ENCODE measurements around the gene ARSG. TPM values are rescaled to one million over a fixed set of nuclear protein-coding genes. Genes with fewer than 3 reads are reported as not detected.
A peak's percentile ranks its signal among the peaks of the same experiment; 100 is the strongest.

The ARSG gene
- total and polyA plus RNA-seq, 2 of the 13 experiments (the other 11 are each of a cell fraction or from before 2014, with no cell fraction given): 3.7 to 15.2 TPM

- peak; percentile 64; the same call in 1 of the 2 replicates for TF ChIP-seq RFX5 (IDR thresholded peaks at IDR 0.05; ENCODE audit: low read depth, low read length)
- TF ChIP-seq ZNF644 (CRISPR knock-in tag; IDR thresholded peaks at IDR 0.05; ENCODE audit: low read depth): 0 out of 2 replicates have a peak, but pooled peaks have one; percentile 12
- TF ChIP-seq ZNF331 (CRISPR knock-in tag; IDR thresholded peaks at IDR 0.05): peak; percentile 64; the same call in 1 of the 2 replicates
- TF ChIP-seq ZNF639 (CRISPR knock-in tag; conservative IDR thresholded peaks at IDR 0.05): peak; percentile 89
- TF ChIP-seq ZNF761 (CRISPR knock-in tag; conservative IDR thresholded peaks at IDR 0.05): 0 out of 2 replicates have a peak, but pooled peaks have one; percentile 49
- no peak for TF ChIP-seq RAD21 (CRISPR knock-in tag; IDR thresholded peaks at IDR 0.05)
- TF ChIP-seq TFDP2 (CRISPR knock-in tag; IDR thresholded peaks at IDR 0.05): peak; percentile 54
- TF ChIP-seq ZNF101 (CRISPR knock-in tag; IDR thresholded peaks at IDR 0.05; ENCODE audit: borderline replicate concordance, low read depth): no peak
- no peak for TF ChIP-seq TGIF2 (CRISPR knock-in tag; IDR thresholded peaks at IDR 0.05)
- TF ChIP-seq STAT6 (CRISPR knock-in tag; IDR thresholded peaks at IDR 0.05; ENCODE audit: borderline replicate concordance): peak; percentile 57; the same call in 1 of the 2 replicates
- 0 out of 2 replicates have a peak, but pooled peaks have one; percentile 38 for TF ChIP-seq MYPOP (CRISPR knock-in tag; IDR thresholded peaks at IDR 0.05)
- TF ChIP-seq HMG20A (CRISPR knock-in tag; IDR thresholded peaks at IDR 0.05; ENCODE audit: borderline replicate concordance): peak; percentile 63; the same call in 1 of the 2 replicates
- peak; percentile 48; the same call in 1 of the 2 replicates for TF ChIP-seq ZSCAN25 (CRISPR knock-in tag; IDR thresholded peaks at IDR 0.05)
- peak; percentile 78 for TF ChIP-seq ZNF350 (CRISPR knock-in tag; IDR thresholded peaks at IDR 0.05; ENCODE audit: borderline replicate concordance, low read depth)
- 0 out of 2 replicates have a peak, but pooled peaks have one; percentile 12 for TF ChIP-seq CBX5 (CRISPR knock-in tag; IDR thresholded peaks at IDR 0.05; ENCODE audit: borderline replicate concordance)
- TF ChIP-seq NFATC3 (CRISPR knock-in tag; IDR thresholded peaks at IDR 0.05): no peak
- TF ChIP-seq AGO2 (optimal IDR thresholded peaks at IDR 0.05; ENCODE audit: low read depth, low read length): no peak
- TF ChIP-seq ZNF564 (CRISPR knock-in tag; IDR thresholded peaks at IDR 0.05): peak; percentile 79; the same call in 1 of the 2 replicates
- no peak for TF ChIP-seq ZKSCAN5 (CRISPR knock-in tag; IDR thresholded peaks at IDR 0.05)
- TF ChIP-seq PPARG (CRISPR knock-in tag; conservative IDR thresholded peaks at IDR 0.05): peak; percentile 60
- no peak for TF ChIP-seq SOX6 (IDR thresholded peaks at IDR 0.05)
- TF ChIP-seq SOX6 (CRISPR knock-in tag; IDR thresholded peaks at IDR 0.05): peak; percentile 82
- TF ChIP-seq ZGPAT (CRISPR knock-in tag; IDR thresholded peaks at IDR 0.05): peak; percentile 70
Measured at GRCh38 chr17:68391561-68392268, 100.4 kb downstream of the ARSG start (continued).
